Peyer's patch (tissue), 4 donors: ENCODE data around the gene IFT57. TPM values are rescaled to one million over a fixed set of nuclear protein-coding genes. Genes with fewer than 3 reads are reported as not detected.

Experiments
- DNase-seq, 3 donors: peaks; one replicate each; pipeline ENCODE4 v3.0.0-alpha.2; 2017 to 2019
- H3K27ac ChIP-seq, 4 donors: fragments of 200-600 bp; sonication (generic); one replicate each; pipeline ENCODE4 v1.5.1; 2016 to 2019
- H3K27me3 ChIP-seq, 2 donors: fragments of 200-600 bp; sonication (generic); one replicate each; pipeline ENCODE4 v1.5.1; 2019
- H3K36me3 ChIP-seq, 3 donors: fragments of 200-600 bp; sonication (generic); one replicate each; pipeline ENCODE4 v1.5.1; 2016 to 2019
- H3K4me1 ChIP-seq, 4 donors: fragments of 200-600 bp; sonication (generic); one replicate each; pipeline ENCODE4 v1.5.1; 2016 to 2019
- H3K4me3 ChIP-seq, 4 donors: fragments of 200-600 bp; sonication (generic); 1 replicate in 3 of 4; 2 replicates in 1 of 4; pipeline ENCODE4 v1.5.1; 2016 to 2019; ENCODE audit warnings: mild to moderate bottlenecking in 1 of 4
- H3K9me3 ChIP-seq, 4 donors: fragments of 200-600 bp; sonication (generic); one replicate each; pipeline ENCODE4 v1.5.1; 2016 to 2019; ENCODE audit warnings: mild to moderate bottlenecking in 1 of 4
- CTCF ChIP-seq, 6 experiments: fragments of 450-650 bp in 4 of 6; fragments of 200-600 bp in 2 of 6; sonication (generic) in 1 of 6; IDR thresholded peaks; one replicate each; pipeline ENCODE4 v1.5.1; 2017 to 2019; ENCODE audit warnings: antibody characterized with exemption in 6 of 6, mild to moderate bottlenecking in 3 of 6, moderate library complexity in 1 of 6
- POLR2A ChIP-seq, 2 donors: fragments of 450-650 bp; IDR thresholded peaks; one replicate each; pipeline ENCODE4 v1.5.1; 2017; ENCODE audit warnings: antibody characterized with exemption in 2 of 2, mild to moderate bottlenecking in 2 of 2, moderate library complexity in 2 of 2
- total RNA-seq, 4 donors: library from RNA; depleted of rRNA; stranded (reverse); fragments of >200 nt; gene quantifications; one replicate each; pipeline ENCODE4 v1.1.0, GENCODE V29; 2016

Gene IFT57
- total RNA-seq, 4 donors from 2014 or later = 17.2 to 79.2 (median 38.4) TPM

DNA sequence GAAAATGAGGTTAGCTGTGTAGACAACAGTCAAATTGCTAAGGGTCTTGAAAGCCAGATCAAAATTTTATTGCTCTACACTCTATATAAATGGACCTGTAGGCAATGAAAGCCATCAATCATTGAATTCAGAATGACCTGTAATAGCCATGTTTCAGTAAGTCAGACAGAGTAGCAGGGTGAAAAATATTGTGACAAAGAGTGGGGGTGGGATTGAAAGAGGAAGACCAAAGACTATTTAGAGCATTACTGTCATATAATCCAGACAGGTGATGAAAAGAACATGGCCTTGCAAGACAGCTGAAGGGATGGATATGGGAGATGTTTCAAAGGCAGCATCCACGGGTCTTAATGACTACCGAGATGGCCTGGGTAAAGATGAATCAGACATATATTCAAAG lies 22.2 kb downstream of the IFT57 start:
- no peak for TF ChIP-seq CTCF (IDR thresholded peaks at IDR 0.05)
- TF ChIP-seq POLR2A (IDR thresholded peaks at IDR 0.05) = no peak
- Histone ChIP-seq H3K27ac (no peak overlapping the region), H3K9me3 (no peaks in the 10 kb centered on the region), H3K4me3 (no peak overlapping the region), H3K4me1 (no peaks in the 10 kb centered on the region), H3K36me3 (no peaks in the 10 kb centered on the region), H3K27me3 (no peaks in the 10 kb centered on the region)
- no peak for DNase-seq

DNA sequence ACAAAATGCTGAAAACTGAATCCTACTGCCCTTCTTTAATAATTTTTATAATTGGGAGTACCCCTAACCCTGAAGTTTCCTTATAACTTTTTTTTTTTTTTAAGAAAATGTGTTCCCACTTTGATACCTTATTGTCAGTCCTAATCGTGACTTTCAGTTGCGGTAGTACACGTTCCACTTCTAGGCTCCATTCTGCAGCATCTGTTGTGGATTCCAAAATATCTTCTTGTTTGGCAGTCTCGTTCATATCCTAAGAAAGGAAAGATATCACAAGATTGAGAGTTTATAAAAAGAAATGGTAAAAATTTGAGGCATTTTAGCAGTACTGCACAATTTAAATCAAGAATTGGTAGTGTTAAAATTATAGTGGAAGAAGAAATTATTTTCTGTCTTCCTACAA lies 30.8 kb downstream of the IFT57 start:
- no peak for DNase-seq
- Histone ChIP-seq H3K27ac (no peak overlapping the region), H3K4me3 (no peak overlapping the region), H3K36me3 (peaks cover 0 to 20% (median 0%) of the 10 kb centered on the region in 3 donors), H3K27me3 (no peaks in the 10 kb centered on the region), H3K9me3 (no peaks in the 10 kb centered on the region), H3K4me1 (peaks cover 0 to 4% (median 0%) of the 10 kb centered on the region in 4 donors)
- TF ChIP-seq POLR2A (IDR thresholded peaks at IDR 0.05) (no peak), CTCF (IDR thresholded peaks at IDR 0.05) (no peak)

GRCh38 chr3:108190346-108190745 lies 31.9 kb downstream of the IFT57 start:
- H3K36me3 ChIP-seq = peaks cover 0 to 20% (median 0%) of the 10 kb centered on the region in 3 donors
- TF ChIP-seq POLR2A (IDR thresholded peaks at IDR 0.05) = no peak
- no peak for TF ChIP-seq CTCF (IDR thresholded peaks at IDR 0.05)
- H3K4me3 ChIP-seq = no peak overlapping the region
- H3K4me1 ChIP-seq = peaks cover 0 to 4% (median 0%) of the 10 kb centered on the region in 4 donors
- no peaks in the 10 kb centered on the region for H3K27me3 ChIP-seq
- no peaks in the 10 kb centered on the region for H3K9me3 ChIP-seq
- H3K27ac ChIP-seq = no peak overlapping the region
- no peak for DNase-seq

GRCh38 chr3:108189440-108189839 lies 32.8 kb downstream of the IFT57 start:
- H3K36me3 ChIP-seq = peaks cover 0 to 20% (median 0%) of the 10 kb centered on the region in 3 donors
- H3K27ac ChIP-seq = no peak overlapping the region
- TF ChIP-seq POLR2A (IDR thresholded peaks at IDR 0.05) (no peak), CTCF (IDR thresholded peaks at IDR 0.05) (no peak)
- H3K4me3 ChIP-seq = no peak overlapping the region
- peaks cover 0 to 4% (median 0%) of the 10 kb centered on the region in 4 donors for H3K4me1 ChIP-seq
- H3K9me3 ChIP-seq = no peaks in the 10 kb centered on the region
- no peak for DNase-seq
- no peaks in the 10 kb centered on the region for H3K27me3 ChIP-seq

- Histone ChIP-seq H3K4me3 (no peak overlapping the region), H3K27me3 (no peaks in the 10 kb centered on the region), H3K27ac (no peak overlapping the region), H3K4me1 (peaks cover 0 to 4% (median 0%) of the 10 kb centered on the region in 4 donors), H3K36me3 (peaks cover 0 to 10% (median 0%) of the 10 kb centered on the region in 3 donors), H3K9me3 (no peaks in the 10 kb centered on the region)
- no peak for DNase-seq
- no peak for TF ChIP-seq POLR2A (IDR thresholded peaks at IDR 0.05)
- no peak for TF ChIP-seq CTCF (IDR thresholded peaks at IDR 0.05)
These were observed 36.7 kb downstream of the IFT57 start for GRCh38 chr3:108185536-108185935.

DNA sequence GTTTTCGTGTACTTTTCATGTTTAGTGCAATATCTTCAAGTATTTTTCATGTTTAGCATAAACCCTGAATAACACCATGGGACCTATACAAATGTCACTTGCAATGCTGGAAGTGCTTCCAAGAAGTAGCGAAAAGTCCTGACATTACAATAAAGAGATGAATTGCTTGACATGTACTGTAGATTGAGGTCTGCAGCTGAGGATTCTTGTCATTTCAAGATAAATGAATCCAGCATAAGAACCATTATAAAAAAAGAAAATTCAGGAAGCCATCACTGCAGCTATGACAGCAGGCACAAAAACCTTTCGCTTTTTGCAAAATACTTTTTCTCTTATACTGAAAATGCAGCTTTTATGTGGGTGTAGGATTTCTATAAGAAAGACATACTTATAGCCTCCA lies 37.4 kb downstream of the IFT57 start:
- Histone ChIP-seq H3K27me3 (no peaks in the 10 kb centered on the region), H3K9me3 (no peaks in the 10 kb centered on the region), H3K36me3 (peaks cover 0 to 3% (median 0%) of the 10 kb centered on the region in 3 donors), H3K4me1 (peaks cover 0 to 4% (median 0%) of the 10 kb centered on the region in 4 donors), H3K27ac (no peak overlapping the region), H3K4me3 (no peak overlapping the region)
- no peak for DNase-seq
- TF ChIP-seq CTCF (IDR thresholded peaks at IDR 0.05) (no peak), POLR2A (IDR thresholded peaks at IDR 0.05) (no peak)
